A673 (cell line): ENCODE data around the gene RHBDL2. TPM values are rescaled to one million over a fixed set of nuclear protein-coding genes. Genes with fewer than 3 reads are reported as not detected.
A peak's percentile ranks its signal among the peaks of the same experiment; 100 is the strongest.

Experiments
- Bru-seq: library from RNA; stranded (reverse); fragments of 400-500 nt; gene quantifications from one replicate; lab custom pipeline; 2021; lab: Mats Ljungman, UMichigan
- BruChase-seq, 2 experiments: library from RNA; stranded (reverse); fragments of 400-500 nt; gene quantifications; one replicate each; lab custom pipeline; 2021; lab: Mats Ljungman, UMichigan
- BruUV-seq: library from RNA; stranded (reverse); fragments of 400-500 nt; replicated peaks from 2 replicates; lab custom pipeline; 2021; lab: Mats Ljungman, UMichigan
- CTCF ChIA-PET: fragments of 300-600 bp; sonication (Branson Sonifier 250); formaldehyde crosslinking; loops from one replicate; lab custom pipeline; 2022; ENCODE audit warnings: antibody characterized with exemption; lab: Charles Lee
- POLR2A ChIA-PET: fragments of 300-600 bp; sonication (Branson Sonifier 250); formaldehyde crosslinking; loops from one replicate; lab custom pipeline; 2022; ENCODE audit warnings: antibody characterized with exemption; ENCODE audit not compliant: low non-redundant PET; lab: Charles Lee
- DNase-seq: peaks from one replicate; pipeline ENCODE4 v3.0.0-alpha.2; 2015; ENCODE audit warnings: low spot score
- H3K27ac ChIP-seq: fragments of 200-600 bp; sonication (generic); 2 replicates; pipeline ENCODE4 v1.5.1; 2016; ENCODE audit warnings: mixed run types, low read depth, mild to moderate bottlenecking, mixed read lengths, antibody characterized with exemption, low read length; ENCODE audit not compliant: poor library complexity, severe bottlenecking
- H3K27me3 ChIP-seq: fragments of 200-600 bp; sonication (generic); replicated peaks from 2 replicates; pipeline ENCODE4 v1.6.1; 2017; ENCODE audit warnings: mixed run types, low read depth, mild to moderate bottlenecking, mixed read lengths, antibody characterized with exemption, low read length; ENCODE audit not compliant: insufficient read depth, poor library complexity
- H3K36me3 ChIP-seq: fragments of 200-600 bp; sonication (generic); 2 replicates; pipeline ENCODE4 v1.6.1; 2016; ENCODE audit warnings: mixed run types, mild to moderate bottlenecking, mixed read lengths, antibody characterized with exemption, low read length; ENCODE audit not compliant: insufficient read depth, poor library complexity, severe bottlenecking
- H3K4me1 ChIP-seq: fragments of 200-600 bp; sonication (generic); 2 replicates; pipeline ENCODE4 v1.6.1; 2017; ENCODE audit warnings: mixed run types, mild to moderate bottlenecking, mixed read lengths, antibody characterized with exemption, low read length; ENCODE audit not compliant: insufficient read depth, poor library complexity, severe bottlenecking
- H3K4me3 ChIP-seq: fragments of 200-600 bp; sonication (generic); 2 replicates; pipeline ENCODE4 v1.5.1; 2016; ENCODE audit warnings: low read depth, mixed run types, mild to moderate bottlenecking, mixed read lengths, low read length; ENCODE audit not compliant: poor library complexity, severe bottlenecking
- H3K9me3 ChIP-seq: fragments of 200-600 bp; sonication (generic); 2 replicates; pipeline ENCODE4 v1.6.1; 2016; ENCODE audit warnings: mixed run types, low read depth, mild to moderate bottlenecking, mixed read lengths, antibody characterized with exemption, low read length; ENCODE audit not compliant: poor library complexity, severe bottlenecking
- EZH2 ChIP-seq: fragments of 200-600 bp; sonication (generic); IDR thresholded peaks from 2 replicates; pipeline ENCODE4 v1.6.1; 2017; ENCODE audit warnings: borderline replicate concordance, low read depth, mild to moderate bottlenecking, mixed read lengths, antibody characterized with exemption, low read length; ENCODE audit not compliant: poor library complexity, severe bottlenecking
- intact Hi-C: fragments of 100-400 bp; cut with micrococcal nuclease; formaldehyde crosslinking; loops from one replicate; pipeline ENCODE4 v1.10.0; 2022; ENCODE audit not compliant: unreplicated experiment
- long read RNA-seq: library from polyadenylated mRNA; stranded (forward); transcript quantifications from one replicate; pipeline ENCODE4 v2.0.0, GENCODE V29; 2022
- total RNA-seq: library from RNA; stranded (reverse); gene quantifications from 2 replicates; pipeline ENCODE4 v1.2.3, GENCODE V29; 2021
- TF ChIP-seq, protein P1 (sequence below): fragments of 300-800, 200-600 bp; sonication (generic); conservative IDR thresholded peaks from 2 replicates; pipeline ENCODE4 v1.5.1; 2017; ENCODE audit warnings: low read depth, mild to moderate bottlenecking, antibody characterized with exemption, low read length, moderate library complexity, mixed read lengths

Gene RHBDL2, protein sequence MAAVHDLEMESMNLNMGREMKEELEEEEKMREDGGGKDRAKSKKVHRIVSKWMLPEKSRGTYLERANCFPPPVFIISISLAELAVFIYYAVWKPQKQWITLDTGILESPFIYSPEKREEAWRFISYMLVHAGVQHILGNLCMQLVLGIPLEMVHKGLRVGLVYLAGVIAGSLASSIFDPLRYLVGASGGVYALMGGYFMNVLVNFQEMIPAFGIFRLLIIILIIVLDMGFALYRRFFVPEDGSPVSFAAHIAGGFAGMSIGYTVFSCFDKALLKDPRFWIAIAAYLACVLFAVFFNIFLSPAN
- total RNA-seq = not detected in 2 replicates
- Bru-seq, nascent RNA = percentile 2 among the genes with signal in this experiment
- BruChase-seq, experiment 1, labeled RNA remaining after a 2-hour chase = not detected
- not detected for BruChase-seq, experiment 2, labeled RNA remaining after a 6-hour chase
- long read RNA-seq = 0 reads

DNA sequence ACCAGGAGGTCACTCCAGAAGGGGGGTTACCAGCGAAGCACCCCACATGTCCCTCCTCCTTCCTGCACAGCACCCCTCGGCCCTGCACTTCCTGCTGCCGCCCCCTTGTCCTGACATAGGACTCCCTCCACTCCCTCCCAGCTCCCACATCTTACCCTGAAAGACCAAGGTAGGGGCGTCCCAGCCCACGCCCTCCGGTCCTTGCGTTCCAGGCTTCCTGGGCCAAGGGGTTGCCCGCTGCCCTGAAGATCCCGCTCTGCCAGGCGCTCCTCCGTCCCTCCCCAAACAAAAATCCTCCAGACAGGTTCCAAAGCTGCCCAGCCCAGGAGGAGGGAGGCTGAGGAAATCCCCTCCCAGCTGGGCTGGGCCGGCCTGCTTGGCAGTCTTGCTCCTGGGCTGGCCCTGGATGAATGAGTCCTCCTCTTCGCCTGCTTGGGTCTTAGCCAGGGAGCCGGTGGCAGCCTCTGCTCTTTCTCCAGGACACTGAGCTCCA lies at the start of gene RHBDL2:
TSS of gene RHBDL2 (minus strand) at position 304 of the 493 bp plus-strand sequence. CDS start 22,618 bp downstream, outside the sequence.
- H3K27me3 ChIP-seq = no peaks in the 10 kb centered on the region
- ChIA-PET CTCF (no interaction called here), POLR2A (no interaction called here)
- TF ChIP-seq, protein P1, sequence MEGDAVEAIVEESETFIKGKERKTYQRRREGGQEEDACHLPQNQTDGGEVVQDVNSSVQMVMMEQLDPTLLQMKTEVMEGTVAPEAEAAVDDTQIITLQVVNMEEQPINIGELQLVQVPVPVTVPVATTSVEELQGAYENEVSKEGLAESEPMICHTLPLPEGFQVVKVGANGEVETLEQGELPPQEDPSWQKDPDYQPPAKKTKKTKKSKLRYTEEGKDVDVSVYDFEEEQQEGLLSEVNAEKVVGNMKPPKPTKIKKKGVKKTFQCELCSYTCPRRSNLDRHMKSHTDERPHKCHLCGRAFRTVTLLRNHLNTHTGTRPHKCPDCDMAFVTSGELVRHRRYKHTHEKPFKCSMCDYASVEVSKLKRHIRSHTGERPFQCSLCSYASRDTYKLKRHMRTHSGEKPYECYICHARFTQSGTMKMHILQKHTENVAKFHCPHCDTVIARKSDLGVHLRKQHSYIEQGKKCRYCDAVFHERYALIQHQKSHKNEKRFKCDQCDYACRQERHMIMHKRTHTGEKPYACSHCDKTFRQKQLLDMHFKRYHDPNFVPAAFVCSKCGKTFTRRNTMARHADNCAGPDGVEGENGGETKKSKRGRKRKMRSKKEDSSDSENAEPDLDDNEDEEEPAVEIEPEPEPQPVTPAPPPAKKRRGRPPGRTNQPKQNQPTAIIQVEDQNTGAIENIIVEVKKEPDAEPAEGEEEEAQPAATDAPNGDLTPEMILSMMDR = no peak
- no peak for TF ChIP-seq EZH2
- BruUV-seq = no TSS peak
- H3K9me3 ChIP-seq = no peaks in the 10 kb centered on the region
- no peak within 1 kb of the TSS for H3K27ac ChIP-seq
- no peaks in the 10 kb centered on the region for H3K4me1 ChIP-seq
- no peak within 1 kb of the TSS for H3K4me3 ChIP-seq
- intact Hi-C loops = no loop called here
- no peak for DNase-seq
- no peaks in the 10 kb centered on the region for H3K36me3 ChIP-seq

DNA sequence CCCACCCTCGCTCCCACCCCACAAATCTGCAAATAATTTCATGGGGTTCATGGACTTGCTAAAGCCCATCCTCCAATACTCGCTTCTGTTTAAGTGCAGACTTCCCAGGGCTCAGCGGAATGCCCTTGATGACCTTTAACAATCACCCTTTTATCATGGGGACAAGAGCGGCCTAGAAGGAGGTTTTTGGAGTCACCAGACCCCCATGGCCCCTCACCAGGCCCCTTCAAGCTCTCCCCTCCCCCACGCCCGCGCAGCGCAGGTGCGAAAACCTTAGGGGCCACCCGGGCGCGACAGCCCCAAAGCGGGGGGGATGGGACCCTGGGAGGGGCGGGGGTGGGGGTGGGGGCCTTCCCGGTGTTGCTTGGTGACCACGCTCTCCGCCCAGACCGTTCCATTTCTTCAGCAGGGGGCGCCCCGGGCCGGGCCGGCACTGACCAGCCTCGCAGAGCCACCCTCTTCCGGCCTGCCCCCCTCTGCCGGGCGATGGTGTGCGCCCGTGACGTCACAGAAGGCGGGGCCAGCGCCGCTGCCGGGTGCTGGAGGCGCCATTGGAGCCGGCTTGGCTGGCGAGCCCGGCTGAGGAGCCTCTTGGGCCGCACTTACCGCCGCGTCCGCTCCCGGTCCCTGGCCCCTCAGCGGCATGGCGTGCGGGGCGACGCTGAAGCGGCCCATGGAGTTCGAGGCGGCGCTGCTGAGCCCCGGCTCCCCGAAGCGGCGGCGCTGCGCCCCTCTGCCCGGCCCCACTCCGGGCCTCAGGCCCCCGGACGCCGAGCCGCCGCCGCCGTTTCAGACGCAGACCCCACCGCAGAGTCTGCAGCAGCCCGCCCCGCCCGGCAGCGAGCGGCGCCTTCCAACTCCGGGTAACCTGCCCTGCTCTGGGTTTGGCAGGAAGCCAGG lies 49.4 kb upstream of the RHBDL2 start, which contains the start of gene AKIRIN1:
TSS of gene AKIRIN1 (plus strand) at position 539 of the 900 bp plus-strand sequence. CDS start at position 644, 105 bp downstream.
- Histone ChIP-seq H3K36me3 (peaks cover 19% of the 10 kb centered on the region), H3K4me1 (peaks cover 13% of the 10 kb centered on the region), H3K27me3 (no peaks in the 10 kb centered on the region), H3K4me3 (peak within 1 kb of the TSS; percentile 99), H3K9me3 (no peaks in the 10 kb centered on the region), H3K27ac (peak within 1 kb of the TSS; percentile 98)
- peak; percentile 97 for DNase-seq
- intact Hi-C loops = loop anchor here (5.0 kb wide), 1 partner anchor 119 kb away; the partner anchor contains the start of gene MYCBP
- BruUV-seq = no TSS peak
- ChIA-PET POLR2A (no interaction called here), CTCF (no interaction called here)
- TF ChIP-seq, protein P1 = no peak

DNA sequence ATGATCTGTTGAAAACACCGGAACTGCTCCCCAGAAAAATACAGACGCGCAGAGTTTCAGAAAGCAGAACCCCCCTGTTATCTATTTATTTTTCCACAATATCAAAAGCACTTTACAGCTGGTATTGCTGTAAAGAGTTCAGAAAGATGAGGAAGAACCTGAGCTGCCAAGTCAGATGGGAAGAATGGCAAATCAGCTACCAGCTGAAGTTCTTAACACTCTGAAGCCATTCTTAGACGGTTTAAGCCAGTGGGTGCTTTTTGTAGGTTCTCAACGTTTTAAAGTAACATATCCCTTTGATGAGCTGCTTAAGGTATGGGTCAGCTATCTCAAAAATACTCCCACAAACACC lies 48.7 kb upstream of the RHBDL2 start:
- CTCF ChIA-PET = no interaction called here
- BruUV-seq = no TSS peak
- H3K4me3 ChIP-seq = peak overlapping the region; percentile 99

More for the DNA sequence above, 48.7 kb upstream of the RHBDL2 start:
- Histone ChIP-seq H3K27me3 (no peaks in the 10 kb centered on the region), H3K27ac (peak overlapping the region; percentile 98), H3K4me1 (peaks cover 13% of the 10 kb centered on the region), H3K36me3 (peaks cover 13% of the 10 kb centered on the region), H3K9me3 (no peaks in the 10 kb centered on the region)
- peak; percentile 17 for DNase-seq
- intact Hi-C loops = loop anchor here (5.0 kb wide), 1 partner anchor 118 kb away; the partner anchor contains the start of gene MYCBP
- no peak for TF ChIP-seq EZH2
- TF ChIP-seq, protein P1 = no peak
- POLR2A ChIA-PET = no interaction called here
